GM10266 (cell line): ENCODE results near the gene SEMA4C.

ENCODE experiments used
- DNase-seq: peaks from one replicate; pipeline ENCODE4 v3.0.0; 2012; ENCODE audit errors: extremely low spot score
- CTCF ChIP-seq: IDR thresholded peaks from 2 replicates; pipeline ENCODE4 v1.5.1; 2012; ENCODE audit warnings: mild to moderate bottlenecking, low read depth; ENCODE audit not compliant: control insufficient read depth, insufficient read depth; ENCODE audit errors: missing control alignments

SEMA4C gene

GRCh38 chr2:96838345-96839292, 31.3 kb downstream of the SEMA4C start:
- TF ChIP-seq CTCF, result no peak
- DNase-seq, result no peak

GRCh38 chr2:96837575-96837974, 32.3 kb downstream of the SEMA4C start:
- no peak for DNase-seq
- TF ChIP-seq CTCF, result no peak

GRCh38 chr2:96835830-96836229, 34.0 kb downstream of the SEMA4C start:
- no peak for TF ChIP-seq CTCF
- no peak for DNase-seq

- DNase-seq, result no peak
- no peak for TF ChIP-seq CTCF
Measured at GRCh38 chr2:96832754-96833507, 36.9 kb downstream of the SEMA4C start.

GRCh38 chr2:96832408-96832753, 37.5 kb downstream of the SEMA4C start:
- no peak for TF ChIP-seq CTCF
- DNase-seq, result no peak

GRCh38 chr2:96831679-96832078, 38.2 kb downstream of the SEMA4C start:
- TF ChIP-seq CTCF, result no peak
- DNase-seq, result no peak
